ENCODE results near the gene KRIT1. TPM values are rescaled to one million over a fixed set of nuclear protein-coding genes. Genes with fewer than 3 reads are reported as not detected.

Gene KRIT1
- total RNA-seq, 1 experiment from 2014 or later = 34.1 TPM

GRCh38 chr7:92155108-92155739, 90.5 kb downstream of the KRIT1 start:
- POLR2A ChIA-PET = no interaction called here
- no peaks in the 10 kb centered on the region for H3K4me1 Mint-ChIP-seq
- no peak for ATAC-seq
- TF ChIP-seq ZNF219 (CRISPR knock-in tag; IDR thresholded peaks at IDR 0.05; ENCODE audit: borderline replicate concordance) (no peak), GRHL2 (CRISPR knock-in tag; IDR thresholded peaks at IDR 0.05; ENCODE audit: insufficient replicate concordance, severe bottlenecking) (no peak), SOX15 (CRISPR knock-in tag; IDR thresholded peaks at IDR 0.05) (no peak), ATF6 (CRISPR knock-in tag; IDR thresholded peaks at IDR 0.05) (no peak), ERG (CRISPR knock-in tag; IDR thresholded peaks at IDR 0.05) (no peak), ETV6 (CRISPR knock-in tag; IDR thresholded peaks at IDR 0.05) (no peak), PRDM15 (CRISPR knock-in tag; IDR thresholded peaks at IDR 0.05) (no peak), MYBL2 (CRISPR knock-in tag; IDR thresholded peaks at IDR 0.05) (no peak), CDX4 (CRISPR knock-in tag; IDR thresholded peaks at IDR 0.05; ENCODE audit: borderline replicate concordance) (no peak), SMAD3 (CRISPR knock-in tag; IDR thresholded peaks at IDR 0.05; ENCODE audit: borderline replicate concordance) (no peak), KAT7 (CRISPR knock-in tag; IDR thresholded peaks at IDR 0.05; ENCODE audit: borderline replicate concordance) (no peak), ATF1 (CRISPR knock-in tag; IDR thresholded peaks at IDR 0.05) (no peak), USF1 (CRISPR knock-in tag; IDR thresholded peaks at IDR 0.05) (no peak)
- TF ChIP-seq, protein P1, sequence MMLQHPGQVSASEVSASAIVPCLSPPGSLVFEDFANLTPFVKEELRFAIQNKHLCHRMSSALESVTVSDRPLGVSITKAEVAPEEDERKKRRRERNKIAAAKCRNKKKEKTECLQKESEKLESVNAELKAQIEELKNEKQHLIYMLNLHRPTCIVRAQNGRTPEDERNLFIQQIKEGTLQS (CRISPR knock-in tag; conservative IDR thresholded peaks at IDR 0.05) = no peak
- TF ChIP-seq, protein P2, sequence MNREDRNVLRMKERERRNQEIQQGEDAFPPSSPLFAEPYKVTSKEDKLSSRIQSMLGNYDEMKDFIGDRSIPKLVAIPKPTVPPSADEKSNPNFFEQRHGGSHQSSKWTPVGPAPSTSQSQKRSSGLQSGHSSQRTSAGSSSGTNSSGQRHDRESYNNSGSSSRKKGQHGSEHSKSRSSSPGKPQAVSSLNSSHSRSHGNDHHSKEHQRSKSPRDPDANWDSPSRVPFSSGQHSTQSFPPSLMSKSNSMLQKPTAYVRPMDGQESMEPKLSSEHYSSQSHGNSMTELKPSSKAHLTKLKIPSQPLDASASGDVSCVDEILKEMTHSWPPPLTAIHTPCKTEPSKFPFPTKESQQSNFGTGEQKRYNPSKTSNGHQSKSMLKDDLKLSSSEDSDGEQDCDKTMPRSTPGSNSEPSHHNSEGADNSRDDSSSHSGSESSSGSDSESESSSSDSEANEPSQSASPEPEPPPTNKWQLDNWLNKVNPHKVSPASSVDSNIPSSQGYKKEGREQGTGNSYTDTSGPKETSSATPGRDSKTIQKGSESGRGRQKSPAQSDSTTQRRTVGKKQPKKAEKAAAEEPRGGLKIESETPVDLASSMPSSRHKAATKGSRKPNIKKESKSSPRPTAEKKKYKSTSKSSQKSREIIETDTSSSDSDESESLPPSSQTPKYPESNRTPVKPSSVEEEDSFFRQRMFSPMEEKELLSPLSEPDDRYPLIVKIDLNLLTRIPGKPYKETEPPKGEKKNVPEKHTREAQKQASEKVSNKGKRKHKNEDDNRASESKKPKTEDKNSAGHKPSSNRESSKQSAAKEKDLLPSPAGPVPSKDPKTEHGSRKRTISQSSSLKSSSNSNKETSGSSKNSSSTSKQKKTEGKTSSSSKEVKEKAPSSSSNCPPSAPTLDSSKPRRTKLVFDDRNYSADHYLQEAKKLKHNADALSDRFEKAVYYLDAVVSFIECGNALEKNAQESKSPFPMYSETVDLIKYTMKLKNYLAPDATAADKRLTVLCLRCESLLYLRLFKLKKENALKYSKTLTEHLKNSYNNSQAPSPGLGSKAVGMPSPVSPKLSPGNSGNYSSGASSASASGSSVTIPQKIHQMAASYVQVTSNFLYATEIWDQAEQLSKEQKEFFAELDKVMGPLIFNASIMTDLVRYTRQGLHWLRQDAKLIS (CRISPR knock-in tag; IDR thresholded peaks at IDR 0.05; ENCODE audit: borderline replicate concordance) = no peak
- TF ChIP-seq, protein P3, sequence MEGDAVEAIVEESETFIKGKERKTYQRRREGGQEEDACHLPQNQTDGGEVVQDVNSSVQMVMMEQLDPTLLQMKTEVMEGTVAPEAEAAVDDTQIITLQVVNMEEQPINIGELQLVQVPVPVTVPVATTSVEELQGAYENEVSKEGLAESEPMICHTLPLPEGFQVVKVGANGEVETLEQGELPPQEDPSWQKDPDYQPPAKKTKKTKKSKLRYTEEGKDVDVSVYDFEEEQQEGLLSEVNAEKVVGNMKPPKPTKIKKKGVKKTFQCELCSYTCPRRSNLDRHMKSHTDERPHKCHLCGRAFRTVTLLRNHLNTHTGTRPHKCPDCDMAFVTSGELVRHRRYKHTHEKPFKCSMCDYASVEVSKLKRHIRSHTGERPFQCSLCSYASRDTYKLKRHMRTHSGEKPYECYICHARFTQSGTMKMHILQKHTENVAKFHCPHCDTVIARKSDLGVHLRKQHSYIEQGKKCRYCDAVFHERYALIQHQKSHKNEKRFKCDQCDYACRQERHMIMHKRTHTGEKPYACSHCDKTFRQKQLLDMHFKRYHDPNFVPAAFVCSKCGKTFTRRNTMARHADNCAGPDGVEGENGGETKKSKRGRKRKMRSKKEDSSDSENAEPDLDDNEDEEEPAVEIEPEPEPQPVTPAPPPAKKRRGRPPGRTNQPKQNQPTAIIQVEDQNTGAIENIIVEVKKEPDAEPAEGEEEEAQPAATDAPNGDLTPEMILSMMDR (IDR thresholded peaks at IDR 0.05) = no peak
- H3K36me3 Mint-ChIP-seq = no peaks in the 10 kb centered on the region
- no peak for DNase-seq (ENCODE audit: low spot score)
- no peak overlapping the region for H3K4me3 Mint-ChIP-seq
- CTCF ChIA-PET = no interaction called here
- no peaks in the 10 kb centered on the region for H3K9me3 Mint-ChIP-seq
- no peak overlapping the region for H3K27ac Mint-ChIP-seq
- H3K27me3 Mint-ChIP-seq (ENCODE audit: low read depth) = no peaks in the 10 kb centered on the region; the same call in 1 of the 2 replicates
